NK-92 treated with Interleukin-12 subunit alpha and Interleukin-12 subunit beta, amount 100 ng/mL, for 24 hours (cell line): ENCODE measurements around the gene TMEM62.

ENCODE experiments used
- DNase-seq: peaks from one replicate; lab custom pipeline; 2025; lab: John Stamatoyannopoulos, UW

TMEM62 gene

DNA sequence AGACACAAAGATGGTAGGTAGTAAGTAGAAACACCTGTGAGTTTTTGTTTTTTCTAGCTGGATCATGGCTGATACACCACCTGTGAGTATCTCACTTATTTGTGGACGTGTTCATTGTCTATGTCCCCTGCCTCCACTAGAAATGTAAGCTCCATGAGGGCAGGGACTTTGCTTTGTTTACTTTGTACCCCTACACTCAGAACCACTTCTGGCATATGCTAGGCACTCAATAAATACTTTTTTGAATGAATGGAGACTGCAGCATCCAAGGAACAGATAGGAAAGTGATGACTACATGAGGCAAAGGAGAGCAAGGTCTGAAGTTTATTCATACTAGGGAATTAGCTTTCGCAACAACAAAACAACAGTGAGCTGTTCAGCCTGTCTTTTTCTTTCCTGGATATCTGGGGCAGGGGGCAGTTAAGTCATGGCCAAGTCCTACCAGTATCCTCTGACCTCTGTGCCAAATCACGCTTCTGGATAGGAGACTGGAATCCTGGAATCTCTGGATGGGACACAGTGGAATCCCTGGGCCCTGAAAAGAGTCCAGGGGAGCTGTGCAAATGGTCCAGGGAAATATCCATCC lies 99.0 kb downstream of the TMEM62 start:
- no peak for DNase-seq
